Measurements from ENCODE around the gene ALG6. TPM values are rescaled to one million over a fixed set of nuclear protein-coding genes. Genes with fewer than 3 reads are reported as not detected.

Gene ALG6
- total RNA-seq, 1 experiment from 2014 or later: 21.4 TPM

- Mint-ChIP-seq H3K27me3 (ENCODE audit: low read depth) (no peaks in the 10 kb centered on the region), H3K36me3 (ENCODE audit: insufficient read depth in 1 of 3, low read depth in 3 of 3) (0 out of 7 replicates have a peak, but pooled peaks cover 0 to 2% (median 0%) of the 10 kb centered on the region in 3 experiments), H3K9me3 (no peaks in the 10 kb centered on the region), H3K27ac (0 out of 7 replicates have a peak overlapping the region, but pooled peaks of 1 of the 3 experiments have one; percentile 32), H3K4me1 (no peaks in the 10 kb centered on the region), H3K4me3 (no peak overlapping the region)
- Histone ChIP-seq H3K27ac (ENCODE audit: insufficient read length, low read depth, low read length) (no peak overlapping the region), H3K79me1 (ENCODE audit: insufficient read depth, low read depth, low read length, poor library complexity, severe bottlenecking) (no peaks in the 10 kb centered on the region), H3K23ac (ENCODE audit: insufficient read length, low read depth, low read length) (no peak overlapping the region), H2BK20ac (ENCODE audit: low read depth, low read length, poor library complexity, severe bottlenecking) (no peak overlapping the region), H3K9me3 (ENCODE audit: control insufficient read depth, low read depth, low read length) (no peaks in the 10 kb centered on the region), H3K4ac (ENCODE audit: low read depth, low read length) (no peak overlapping the region), H3K9ac (ENCODE audit: extremely low read depth, insufficient read length, low read length) (no peak overlapping the region), H2BK120ac (ENCODE audit: low read depth, low read length, poor library complexity, severe bottlenecking) (no peak overlapping the region), H3K79me2 (ENCODE audit: insufficient read depth, low read length) (no peaks in the 10 kb centered on the region), H2AFZ (ENCODE audit: low read length) (no peak overlapping the region), H4K5ac (ENCODE audit: insufficient read length, low read depth, low read length) (no peak overlapping the region), H3K14ac (ENCODE audit: insufficient read depth, low read length) (no peak overlapping the region), H3K56ac (ENCODE audit: insufficient read length, low read depth, low read length) (no peak overlapping the region), H3K4me2 (ENCODE audit: insufficient read depth, insufficient read length, low read length) (no peak overlapping the region), H4K8ac (replicated peaks; ENCODE audit: insufficient read length, low read depth, low read length) (no peak overlapping the region), H4K91ac (ENCODE audit: insufficient read length, low read depth, low read length) (no peak overlapping the region), H3K23me2 (ENCODE audit: insufficient read length, low read depth, low read length, poor library complexity, severe bottlenecking) (no peaks in the 10 kb centered on the region), H3K18ac (ENCODE audit: insufficient read length, low read depth, low read length) (no peak overlapping the region), H2BK15ac (ENCODE audit: low read depth, low read length) (no peak overlapping the region), H4K20me1 (ENCODE audit: control insufficient read depth, insufficient read depth, insufficient read length) (no peaks in the 10 kb centered on the region), H2AK5ac (ENCODE audit: insufficient read length, low read length) (no peak overlapping the region), H3K4me1 (ENCODE audit: insufficient read depth, low read length) (no peaks in the 10 kb centered on the region), H3K27me3 (ENCODE audit: insufficient read depth, low read length) (no peaks in the 10 kb centered on the region), H3T11ph (ENCODE audit: low read length) (no peak overlapping the region), H2BK5ac (ENCODE audit: insufficient read length, low read length) (no peak overlapping the region), H2BK12ac (ENCODE audit: insufficient read length, low read depth, low read length) (no peak overlapping the region)
- WGBS (ENCODE audit: extremely low coverage, insufficient read length, low lambda C conversion rate): no CpG with 5 or more reads among the region's 2 CpGs
- TF ChIP-seq CTCF (conservative IDR thresholded peaks at IDR 0.05): no peak
- DNase-seq: no peak
These were observed 85.8 kb downstream of the ALG6 start for GRCh38 chr1:63453232-63453631.

All from H9 (cell line).